ENCODE measurements around the gene OR6N1. TPM values are rescaled to one million over a fixed set of nuclear protein-coding genes. Genes with fewer than 3 reads are reported as not detected.

The OR6N1 gene
- total RNA-seq, 2 donors from 2014 or later = not detected

GRCh38 chr1:158800526-158800925 is 28.5 kb upstream of the OR6N1 start:
- no peaks in the 10 kb centered on the region for H3K4me1 ChIP-seq (ENCODE audit: control insufficient read depth in 1 of 2, low read depth in 2 of 2)
- ATAC-seq (ENCODE audit: insufficient number of reproducible peaks, low FRiP score, low read depth) (no peak), DNase-seq (ENCODE audit: low spot score) (no peak)
- H3K9me3 ChIP-seq = no peaks in the 10 kb centered on the region
- no peak overlapping the region for H3K4me3 ChIP-seq
- no peak for TF ChIP-seq CTCF (IDR thresholded peaks at IDR 0.05)
- H3K36me3 ChIP-seq = no peaks in the 10 kb centered on the region
- no peak overlapping the region for H3K27ac ChIP-seq
- H3K27me3 ChIP-seq (replicated peaks; ENCODE audit: insufficient read depth) = no peaks in the 10 kb centered on the region

- ATAC-seq (ENCODE audit: insufficient number of reproducible peaks, low FRiP score, low read depth) (no peak), DNase-seq (ENCODE audit: low spot score) (no peak)
- no peak overlapping the region for H3K27ac ChIP-seq
- H3K9me3 ChIP-seq = no peaks in the 10 kb centered on the region
- no peaks in the 10 kb centered on the region for H3K36me3 ChIP-seq
- no peak for TF ChIP-seq CTCF (IDR thresholded peaks at IDR 0.05)
- H3K27me3 ChIP-seq (replicated peaks; ENCODE audit: insufficient read depth) = no peaks in the 10 kb centered on the region
- H3K4me1 ChIP-seq (ENCODE audit: control insufficient read depth in 1 of 2, low read depth in 2 of 2) = no peaks in the 10 kb centered on the region
- H3K4me3 ChIP-seq = no peak overlapping the region
Measured at GRCh38 chr1:158799689-158800088, 27.7 kb upstream of the OR6N1 start.

DNA sequence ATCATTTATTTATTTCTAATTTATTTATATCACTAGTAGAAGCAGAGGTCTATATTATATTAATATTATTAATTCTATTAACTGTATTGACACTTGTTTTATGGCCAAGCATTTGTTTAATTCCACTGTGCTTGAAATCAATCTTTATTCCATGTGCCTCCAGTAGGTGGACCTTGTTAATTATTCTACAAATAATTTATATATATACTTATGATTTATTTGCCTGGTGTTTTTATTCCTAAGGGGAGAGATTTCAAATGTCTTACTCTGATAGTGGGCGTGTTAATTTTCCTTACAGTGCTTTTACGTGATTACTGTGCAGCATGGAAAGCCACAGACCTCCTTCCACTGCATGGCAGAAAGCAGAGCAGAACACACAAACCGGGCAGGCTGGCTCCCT is 26.5 kb upstream of the OR6N1 start:
- DNase-seq (ENCODE audit: low spot score) (no peak), ATAC-seq (ENCODE audit: insufficient number of reproducible peaks, low FRiP score, low read depth) (no peak)
- no peaks in the 10 kb centered on the region for H3K9me3 ChIP-seq
- H3K36me3 ChIP-seq = no peaks in the 10 kb centered on the region
- H3K27me3 ChIP-seq (replicated peaks; ENCODE audit: insufficient read depth) = no peaks in the 10 kb centered on the region
- TF ChIP-seq CTCF (IDR thresholded peaks at IDR 0.05) = no peak
- H3K27ac ChIP-seq = no peak overlapping the region
- no peak overlapping the region for H3K4me3 ChIP-seq
- no peaks in the 10 kb centered on the region for H3K4me1 ChIP-seq (ENCODE audit: control insufficient read depth in 1 of 2, low read depth in 2 of 2)

DNA sequence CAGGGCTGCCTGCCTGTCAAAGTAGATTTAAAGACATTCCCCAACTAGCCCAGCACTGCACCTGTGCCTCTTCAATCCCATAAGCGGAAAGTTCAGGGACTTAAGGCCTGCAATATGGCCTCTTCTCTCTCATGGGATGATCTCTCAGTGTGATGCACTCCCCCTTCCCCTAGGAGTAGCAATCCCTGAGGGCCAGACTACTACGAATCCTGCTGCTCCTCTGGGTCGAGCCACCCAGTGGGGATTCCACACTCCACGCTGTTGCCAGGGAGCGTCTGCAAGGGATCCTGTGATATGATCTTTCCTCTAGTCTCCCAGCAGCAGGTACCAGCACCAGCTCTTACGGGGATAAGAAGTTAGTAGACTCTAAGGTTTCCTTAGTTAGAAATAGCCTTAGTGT is 22.3 kb upstream of the OR6N1 start:
- Histone ChIP-seq H3K9me3 (no peaks in the 10 kb centered on the region), H3K4me3 (no peak overlapping the region), H3K4me1 (ENCODE audit: control insufficient read depth in 1 of 2, low read depth in 2 of 2) (no peaks in the 10 kb centered on the region), H3K27ac (no peak overlapping the region), H3K27me3 (replicated peaks; ENCODE audit: insufficient read depth) (no peaks in the 10 kb centered on the region), H3K36me3 (no peaks in the 10 kb centered on the region)
- DNase-seq (ENCODE audit: low spot score) (no peak), ATAC-seq (ENCODE audit: insufficient number of reproducible peaks, low FRiP score, low read depth) (no peak)
- TF ChIP-seq CTCF (IDR thresholded peaks at IDR 0.05) = no peak

DNA sequence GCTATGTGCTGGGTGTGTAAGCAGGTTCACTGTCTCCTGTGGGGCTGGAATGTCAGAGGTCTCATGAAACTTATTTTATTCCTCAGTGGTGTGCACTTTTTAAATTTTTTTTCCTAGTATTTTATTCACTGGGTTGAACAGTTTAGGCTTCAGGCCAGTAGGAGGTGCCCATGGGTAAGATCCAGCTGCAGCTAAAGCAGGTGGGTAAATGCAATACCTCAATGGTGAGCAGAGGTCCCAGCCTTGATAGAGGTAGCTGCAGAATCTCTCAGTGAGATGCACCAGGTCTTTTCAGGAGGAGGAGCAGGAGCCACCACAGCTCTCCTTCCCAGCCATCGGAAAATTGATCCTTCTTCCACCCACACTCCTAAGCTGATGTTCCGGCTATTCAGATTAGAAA is 21.6 kb upstream of the OR6N1 start:
- Histone ChIP-seq H3K4me1 (ENCODE audit: control insufficient read depth in 1 of 2, low read depth in 2 of 2) (no peaks in the 10 kb centered on the region), H3K9me3 (no peaks in the 10 kb centered on the region), H3K27ac (no peak overlapping the region), H3K36me3 (no peaks in the 10 kb centered on the region), H3K4me3 (no peak overlapping the region), H3K27me3 (replicated peaks; ENCODE audit: insufficient read depth) (no peaks in the 10 kb centered on the region)
- TF ChIP-seq CTCF (IDR thresholded peaks at IDR 0.05) = no peak
- no peak for DNase-seq (ENCODE audit: low spot score)
- ATAC-seq (ENCODE audit: insufficient number of reproducible peaks, low FRiP score, low read depth) = no peak
